GM18907 (cell line): ENCODE results near the gene SLC25A25.
"Not testable (repeated sequence)": the region's sequence is repeated elsewhere in the genome, so short reads cannot be mapped to it uniquely, and the experiment has no call there.

Source experiments
- ATAC-seq: cut with Tn5 transposase; IDR thresholded peaks from one replicate; pipeline ENCODE4 v1.9.1; 2021; ENCODE audit warnings: mild to moderate bottlenecking, moderate library complexity; ENCODE audit not compliant: unreplicated experiment

Gene SLC25A25

DNA sequence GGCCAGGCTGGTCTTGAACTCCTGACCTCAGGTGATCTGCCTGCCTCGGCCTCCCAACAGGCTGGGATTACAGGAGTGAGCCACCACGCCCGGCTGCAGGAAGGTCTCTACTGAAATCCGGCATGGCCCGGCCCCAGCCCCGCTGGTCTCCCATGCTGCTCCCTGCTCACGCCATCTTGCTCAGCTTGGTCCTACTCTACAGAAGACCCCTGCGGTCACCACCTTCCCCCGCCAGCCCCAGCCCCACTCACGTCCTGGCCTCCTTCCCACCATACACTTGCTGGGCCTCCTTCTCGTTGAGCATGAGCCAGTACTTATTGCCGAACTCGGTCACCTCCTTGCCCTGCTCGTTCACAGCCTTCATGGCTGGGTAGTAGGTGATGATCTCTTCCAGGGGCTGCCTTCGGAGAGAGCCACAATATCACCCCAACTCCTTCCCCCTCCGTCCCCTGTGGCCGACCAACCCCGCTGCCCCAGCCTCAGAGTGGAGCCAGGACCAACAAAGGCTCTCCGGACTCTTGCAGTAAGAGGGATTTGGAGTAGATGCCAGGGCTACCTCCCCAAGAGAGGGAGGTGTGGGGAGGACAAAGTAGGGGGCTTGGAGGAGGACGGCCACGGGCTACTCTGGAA lies 55.5 kb downstream of the SLC25A25 start:
- ATAC-seq, result no peak

DNA sequence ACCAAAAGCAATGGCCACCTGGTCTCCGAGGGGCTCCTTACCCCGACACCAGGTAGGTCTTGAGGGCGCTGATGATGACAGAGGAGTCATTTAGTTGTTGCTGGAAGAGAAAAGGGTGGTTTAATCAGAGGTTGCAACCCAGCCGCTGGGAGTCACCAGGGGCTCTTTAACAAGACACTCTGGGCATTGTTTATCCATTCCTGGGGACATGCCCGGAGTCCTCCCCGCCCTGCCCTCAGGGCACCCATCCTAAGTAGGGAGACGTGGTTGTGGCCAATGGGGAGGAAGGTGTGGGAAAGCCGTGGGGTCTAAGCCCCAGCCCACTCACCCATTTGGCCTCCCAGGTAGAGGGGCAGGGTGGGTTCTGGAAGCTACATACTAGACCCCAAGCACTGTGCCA lies 56.4 kb downstream of the SLC25A25 start:
- ATAC-seq, result no peak

DNA sequence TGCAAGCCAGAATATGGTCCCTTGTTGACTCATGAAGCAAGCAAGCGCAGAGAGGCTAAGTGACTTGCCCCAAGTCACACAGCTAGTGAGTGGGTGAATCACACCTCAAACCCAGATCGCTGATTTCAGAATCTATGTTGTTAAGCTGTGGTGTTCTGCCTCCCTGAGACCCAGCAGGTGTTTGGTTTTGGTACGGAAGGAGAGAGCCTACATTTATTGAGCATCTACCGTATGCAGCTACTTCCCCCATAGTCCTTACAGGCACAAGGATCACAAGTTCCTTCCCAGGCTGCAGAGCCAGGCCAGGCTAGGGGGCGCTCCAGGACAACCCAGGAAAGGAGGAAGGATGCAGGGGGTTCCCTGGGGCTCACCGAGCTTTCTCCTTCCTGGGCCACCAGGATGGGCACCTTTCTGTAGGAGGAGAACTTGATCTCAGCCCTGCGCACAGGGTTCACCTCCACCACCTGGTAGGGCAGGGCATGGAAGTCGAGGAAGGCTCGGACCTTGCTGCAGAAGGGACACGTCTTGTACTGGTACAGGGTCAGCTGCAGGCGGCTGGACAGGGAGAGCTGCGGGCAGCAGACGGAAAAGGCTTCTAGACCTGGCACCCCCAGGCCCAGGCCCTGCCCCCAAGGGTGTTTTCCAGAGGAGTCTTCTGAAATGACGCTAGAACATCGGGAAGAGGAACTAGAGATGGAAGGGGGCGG lies 57.0 kb downstream of the SLC25A25 start:
- no peak for ATAC-seq

DNA sequence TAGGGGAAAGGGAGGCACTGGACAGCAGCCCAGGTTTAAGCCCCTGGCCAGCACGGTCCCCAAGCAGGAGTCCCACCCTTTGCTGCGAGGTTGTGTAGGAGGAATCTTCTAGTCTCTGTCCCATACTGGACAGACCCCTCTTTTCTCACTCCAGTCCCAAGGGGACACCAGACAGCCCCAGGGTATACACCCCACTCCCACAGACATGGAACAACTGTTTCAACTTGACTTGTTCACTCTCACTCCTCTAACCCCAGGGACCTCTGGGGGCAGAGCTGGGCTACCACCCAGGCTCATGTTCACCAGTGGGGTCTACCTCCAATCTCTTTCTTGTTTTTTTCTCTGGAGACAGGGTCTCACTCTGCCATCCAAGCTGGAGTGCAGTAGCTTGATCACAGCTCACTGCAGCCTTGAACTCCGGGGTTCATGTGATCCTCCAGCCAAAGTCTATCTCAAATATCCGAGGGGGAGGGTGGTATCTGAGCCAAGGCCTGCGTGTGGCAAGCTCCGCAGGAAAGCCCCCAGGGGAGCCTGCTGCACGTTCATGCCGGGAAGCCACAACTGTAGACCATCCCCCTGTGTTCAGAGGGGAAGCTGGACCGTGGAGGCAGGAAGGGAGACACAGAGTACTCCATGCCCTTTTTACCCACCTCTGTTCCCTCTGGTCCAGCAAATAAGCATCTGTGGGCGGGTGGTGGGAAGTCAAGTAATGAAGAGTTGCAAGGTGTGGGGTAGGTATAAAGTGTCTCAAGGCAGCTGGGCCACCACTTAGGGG lies 57.7 kb downstream of the SLC25A25 start:
- no peak for ATAC-seq

DNA sequence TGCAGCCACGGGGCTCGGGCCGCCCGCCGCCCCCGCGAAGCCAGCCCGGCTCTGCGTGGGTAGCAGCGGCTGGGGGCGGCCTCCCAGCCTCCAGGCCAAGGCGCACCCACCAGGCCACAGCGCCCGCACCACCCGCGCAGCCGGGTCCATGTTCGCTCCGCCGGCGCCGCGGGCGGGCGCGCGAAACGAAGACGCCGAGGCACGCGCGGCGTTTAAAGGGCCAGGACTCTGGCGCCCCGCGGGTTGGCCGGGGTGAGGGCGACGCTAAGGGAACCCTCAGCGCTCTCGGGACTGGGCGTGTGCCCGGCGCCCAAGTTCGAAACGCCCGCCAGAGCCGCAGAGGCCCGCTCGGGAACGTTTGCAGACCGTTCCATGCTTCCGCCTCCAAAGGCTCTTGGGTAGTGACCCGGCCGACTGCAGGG lies 59.5 kb downstream of the SLC25A25 start, which contains the start of gene PTGES2:
Gene PTGES2, minus strand, starts transcription at position 162 of the 422 bp plus-strand sequence. Its CDS starts 12 bp downstream, at position 150.
- peak; percentile 60 for ATAC-seq

DNA sequence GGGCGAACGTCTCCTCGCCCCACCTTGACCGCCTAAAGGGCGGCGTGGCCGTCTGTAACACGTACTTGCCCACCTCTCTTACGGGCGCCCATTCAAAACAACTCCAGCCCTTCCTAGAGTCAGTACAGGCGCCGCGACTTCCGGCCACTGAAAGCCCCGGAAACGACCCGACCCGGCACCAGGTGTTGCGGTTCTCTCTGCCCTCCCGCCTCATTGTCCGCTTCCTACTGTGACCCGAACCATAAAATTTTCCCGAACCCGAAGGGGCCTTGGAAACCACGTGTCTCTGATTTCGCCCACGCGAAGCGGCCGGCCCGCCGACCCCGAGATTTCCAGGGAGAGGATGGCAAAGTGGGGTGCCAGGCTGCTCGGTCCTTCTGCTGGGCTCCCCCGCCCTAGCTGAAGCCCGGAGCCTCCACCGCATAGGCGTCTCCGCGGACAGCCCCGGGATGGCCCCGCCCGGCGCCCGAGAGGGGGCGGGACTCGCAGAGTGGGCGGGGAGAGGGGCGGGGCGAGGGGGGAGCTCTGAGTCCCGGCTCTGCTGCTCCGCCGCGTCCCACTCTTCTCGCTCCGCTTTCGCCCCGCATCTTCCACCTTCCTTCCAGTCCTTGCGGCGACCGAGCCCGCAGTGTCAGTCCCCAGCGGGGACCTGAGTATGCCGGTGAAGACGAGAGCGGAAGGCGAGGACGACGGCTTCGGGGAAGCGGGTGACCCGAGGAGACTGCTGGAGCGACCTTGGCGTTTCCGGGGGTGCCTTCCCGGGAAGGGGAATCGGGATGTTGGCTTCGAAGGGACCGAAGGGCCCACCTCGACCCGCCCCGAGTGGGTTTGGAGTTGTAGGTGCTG lies 60.2 kb downstream of the SLC25A25 start:
- ATAC-seq, result peak; percentile 69

DNA sequence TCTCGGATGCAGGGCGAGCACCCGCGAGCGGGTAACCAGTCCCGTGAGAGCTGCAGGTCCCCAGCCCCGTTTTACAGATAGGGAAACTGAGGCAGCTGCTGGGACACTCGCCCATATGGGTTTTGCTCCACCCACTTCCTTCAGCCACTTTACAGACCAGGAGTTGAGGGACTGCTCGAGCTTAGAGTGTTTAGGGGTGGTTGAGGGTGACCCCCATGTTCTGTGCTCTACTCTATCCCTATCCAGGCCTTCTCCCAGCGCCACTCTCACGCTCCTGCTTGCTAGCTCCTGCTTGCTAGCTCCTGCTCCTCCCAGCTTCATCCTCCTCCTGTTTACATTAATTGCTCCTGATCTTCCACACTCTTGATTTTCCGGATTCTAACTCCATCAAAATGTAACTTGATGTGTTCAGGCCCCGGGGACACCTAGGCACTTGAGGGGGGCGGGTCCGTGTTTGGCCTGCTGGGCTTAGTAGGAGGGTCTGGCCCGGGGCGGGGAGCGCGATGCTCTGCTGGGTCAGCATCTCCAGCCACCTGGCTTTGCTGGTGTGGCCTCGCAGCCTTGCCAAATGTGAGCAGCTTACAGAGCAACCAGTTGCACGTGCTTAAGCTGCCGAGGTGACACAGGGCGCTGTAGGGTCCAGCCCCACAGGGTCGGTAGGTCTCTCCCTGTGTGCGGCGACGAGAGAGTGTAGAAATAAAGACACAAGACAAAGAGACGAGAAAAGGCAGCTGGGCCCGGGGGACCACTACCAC lies 61.0 kb downstream of the SLC25A25 start:
- no peak for ATAC-seq

DNA sequence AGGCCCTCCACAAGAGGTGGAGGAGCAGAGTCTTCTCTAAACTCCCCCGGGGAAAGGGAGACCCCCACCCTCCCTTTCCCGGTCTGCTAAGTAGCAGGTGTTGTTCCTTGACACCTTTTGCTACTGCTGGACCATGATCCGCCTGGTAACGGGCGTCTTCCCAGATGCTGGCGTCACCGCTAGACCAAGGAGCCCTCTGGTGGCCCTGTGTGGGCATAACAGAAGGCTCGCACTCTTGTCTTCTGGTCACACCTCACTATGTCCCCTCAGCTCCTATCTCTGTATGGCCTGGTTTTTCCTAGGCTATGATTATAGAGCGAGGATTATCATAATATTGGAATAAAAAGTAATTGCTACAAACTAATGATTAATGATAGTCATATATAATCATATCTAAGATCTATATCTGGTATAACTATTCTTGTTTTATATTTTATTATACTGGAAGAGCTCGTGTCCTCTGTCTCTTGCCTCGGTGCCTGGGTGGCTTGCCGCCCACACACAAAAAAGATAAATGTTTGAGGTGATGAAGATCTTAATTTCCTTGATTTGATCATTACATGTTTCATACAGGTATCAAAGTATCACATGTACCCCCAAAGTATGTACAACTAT lies 62.1 kb downstream of the SLC25A25 start:
- ATAC-seq, result not testable (repeated sequence)

DNA sequence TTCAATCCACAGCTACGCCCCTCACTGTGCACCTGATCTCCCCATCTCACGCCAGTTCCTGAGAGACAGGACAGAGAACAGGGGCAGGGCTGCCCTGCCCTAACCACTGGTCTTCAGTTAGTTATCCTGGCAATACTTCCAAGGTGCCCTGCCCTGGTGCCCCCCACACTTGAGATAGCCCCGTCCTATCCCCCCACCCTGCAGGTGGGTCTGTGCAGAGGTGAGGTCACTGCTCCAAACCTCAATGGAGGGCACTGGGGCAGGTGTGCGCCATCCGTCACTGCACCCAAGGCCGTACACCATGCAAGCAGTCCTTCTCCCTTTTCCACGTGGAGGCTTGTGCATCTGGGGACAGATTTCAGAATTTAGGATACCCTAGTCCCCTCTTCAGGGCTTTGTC lies 62.6 kb downstream of the SLC25A25 start:
- ATAC-seq, result not testable (repeated sequence)

DNA sequence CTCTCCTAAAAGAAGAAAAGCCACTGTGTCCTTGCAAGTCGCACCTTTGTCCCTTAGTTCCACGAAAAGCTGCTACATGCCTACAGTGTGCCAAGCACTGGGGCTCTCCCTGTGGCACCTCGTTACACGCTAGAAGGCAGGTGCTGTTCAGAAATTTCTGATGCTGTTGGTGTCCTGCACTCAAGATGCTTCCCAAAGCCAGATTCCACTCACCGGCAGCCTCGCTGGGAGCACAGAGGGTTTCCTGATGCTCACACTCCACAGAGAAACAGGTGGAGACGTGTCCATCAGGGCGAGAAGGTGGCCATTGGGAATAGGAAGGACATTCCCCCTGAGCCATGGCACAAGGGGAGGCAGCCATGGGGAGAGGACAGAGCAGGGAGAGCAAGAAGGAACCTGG lies 63.3 kb downstream of the SLC25A25 start:
- ATAC-seq, result not testable (repeated sequence)

DNA sequence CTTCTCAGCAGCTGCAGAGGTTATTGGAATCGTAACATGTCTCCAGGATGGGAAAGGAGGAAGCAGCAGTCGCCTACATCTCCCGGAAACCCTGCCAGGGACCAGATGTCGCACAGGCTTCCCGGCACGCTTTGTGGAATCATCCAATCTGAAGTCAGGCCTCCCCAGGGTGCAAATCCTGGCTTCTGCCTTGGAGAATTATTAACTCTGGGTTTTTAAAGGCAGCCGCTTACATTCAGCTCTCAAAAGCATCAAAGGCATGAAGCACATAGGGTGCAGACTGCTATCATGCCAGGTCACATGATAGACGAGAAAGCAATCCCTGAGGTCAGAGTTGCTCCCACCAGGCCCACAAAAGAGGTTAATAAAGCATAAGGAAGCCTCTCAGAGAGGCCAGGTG lies 64.1 kb downstream of the SLC25A25 start:
- ATAC-seq, result not testable (repeated sequence)

DNA sequence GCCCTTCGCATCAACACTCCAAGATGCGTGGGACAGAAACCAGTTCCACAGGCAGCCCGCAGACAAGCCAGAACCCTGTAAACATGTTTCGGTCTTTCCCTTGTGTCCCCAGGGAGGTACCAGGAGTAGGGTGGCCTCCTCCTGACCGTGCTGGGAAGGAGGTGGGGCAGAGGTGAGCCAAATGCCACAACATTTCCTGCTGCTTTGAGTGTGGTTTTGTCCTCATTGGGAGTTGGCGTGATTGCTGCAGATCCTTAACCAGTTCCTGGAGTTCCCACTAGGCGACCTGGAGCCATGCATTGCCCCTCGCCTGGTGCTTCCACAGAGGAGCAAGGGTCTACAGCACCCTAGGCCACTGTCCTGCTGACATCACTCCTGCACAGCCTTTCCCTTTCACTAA lies 67.5 kb downstream of the SLC25A25 start:
- ATAC-seq, result not testable (repeated sequence)

DNA sequence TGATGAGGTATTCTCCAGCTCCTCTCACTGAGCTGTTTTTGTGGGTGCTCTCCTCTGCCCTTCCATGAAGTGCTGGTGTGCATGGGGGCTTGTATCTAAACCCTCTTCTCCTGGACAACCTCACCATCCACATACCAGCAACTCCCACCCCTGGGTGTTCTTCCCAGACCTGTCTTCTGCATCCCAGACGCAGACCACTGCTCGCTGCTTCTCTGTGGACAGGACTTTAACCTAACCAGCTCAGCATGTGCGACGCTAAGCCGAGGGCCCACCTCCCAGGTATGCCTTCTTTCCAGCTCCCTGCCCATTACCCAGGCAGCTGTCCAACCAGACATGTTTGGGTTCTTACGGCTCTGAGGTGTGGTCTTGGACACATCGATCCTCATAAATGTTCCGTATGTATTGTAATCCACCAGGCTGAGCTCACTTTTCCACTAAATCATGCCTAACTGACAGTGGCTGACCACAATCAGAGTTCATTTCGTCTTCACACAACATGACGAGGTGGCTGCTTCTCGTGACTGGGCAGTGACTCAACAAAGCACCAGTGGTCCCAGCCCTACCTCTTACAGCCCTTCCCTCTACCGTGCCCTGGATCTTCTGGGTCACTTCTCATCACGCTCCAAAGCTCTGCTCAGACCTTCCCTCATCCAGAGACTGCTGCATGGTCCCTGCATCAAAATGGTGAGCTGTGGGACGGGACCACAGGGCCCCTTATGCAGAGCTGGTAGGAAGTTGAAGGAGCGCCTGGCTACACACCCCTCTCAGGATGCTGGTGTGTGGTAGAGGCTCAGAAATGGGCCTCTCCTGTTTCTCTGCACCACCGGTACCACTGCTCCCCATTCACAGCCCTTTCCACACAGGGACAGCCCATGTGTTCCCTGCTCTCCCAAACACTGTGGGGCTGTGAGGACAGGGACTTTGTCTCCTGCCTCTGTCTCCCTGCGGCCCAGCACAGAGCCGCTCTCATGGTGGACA lies 69.1 kb downstream of the SLC25A25 start:
- ATAC-seq, result no peak

DNA sequence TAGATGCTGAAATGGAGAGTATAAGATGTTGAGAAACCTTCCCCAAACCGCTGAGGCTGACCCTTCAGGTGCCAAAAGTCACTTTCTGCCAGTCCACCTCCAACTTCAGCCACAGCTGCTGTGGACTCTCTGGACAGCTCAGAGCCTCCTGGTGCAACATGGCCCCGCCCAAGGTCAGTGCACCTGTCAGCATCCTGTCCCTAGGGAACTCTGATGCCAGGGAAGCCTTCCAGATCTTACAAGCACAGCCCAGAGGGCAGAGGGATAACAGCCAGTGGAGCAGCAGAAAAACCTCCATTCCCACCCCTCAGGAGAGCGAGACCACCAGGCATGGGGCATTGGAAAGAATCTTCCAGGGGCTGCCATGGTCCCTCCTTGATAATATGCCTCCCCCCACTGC lies 70.0 kb downstream of the SLC25A25 start:
- no peak for ATAC-seq

DNA sequence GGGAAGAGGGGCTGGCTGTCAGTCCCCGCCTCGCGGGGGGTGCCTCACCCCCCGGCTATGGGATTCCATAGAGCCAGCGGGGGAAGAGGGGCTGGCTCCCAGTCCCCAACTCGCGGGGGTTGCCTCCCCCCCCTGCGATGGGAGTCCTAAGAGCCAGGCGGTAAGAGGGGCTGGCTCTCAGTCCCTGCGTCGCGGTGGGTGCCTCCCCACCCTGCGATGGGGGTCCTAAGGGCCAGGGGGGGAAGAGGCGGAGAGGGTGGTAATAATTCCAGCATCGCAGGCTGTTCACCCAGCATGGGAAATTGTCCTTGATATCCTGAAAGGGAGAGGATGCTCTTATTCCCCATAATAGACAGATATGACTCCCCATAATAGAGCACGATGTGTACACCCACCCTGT lies 71.6 kb downstream of the SLC25A25 start:
- ATAC-seq, result no peak

DNA sequence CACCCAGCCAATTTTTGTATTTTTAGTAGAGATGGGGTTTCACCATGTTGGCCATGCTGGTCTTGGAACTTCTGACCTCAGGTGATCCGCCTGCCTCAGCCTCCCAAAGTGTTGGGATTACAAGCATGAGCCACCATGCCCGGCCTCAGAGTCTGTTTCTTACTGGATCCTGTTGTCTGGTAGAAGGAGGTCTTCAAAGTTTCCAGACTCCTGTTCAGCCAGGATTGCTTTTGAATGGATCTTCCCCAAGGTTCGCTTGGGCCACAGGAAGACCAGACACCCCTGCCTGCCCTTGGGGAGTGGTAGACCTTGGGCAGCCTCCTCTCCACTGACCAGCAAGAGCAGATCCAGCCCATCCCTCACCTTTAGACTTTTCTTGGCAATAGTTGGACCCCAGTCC lies 73.6 kb downstream of the SLC25A25 start:
- no peak for ATAC-seq

DNA sequence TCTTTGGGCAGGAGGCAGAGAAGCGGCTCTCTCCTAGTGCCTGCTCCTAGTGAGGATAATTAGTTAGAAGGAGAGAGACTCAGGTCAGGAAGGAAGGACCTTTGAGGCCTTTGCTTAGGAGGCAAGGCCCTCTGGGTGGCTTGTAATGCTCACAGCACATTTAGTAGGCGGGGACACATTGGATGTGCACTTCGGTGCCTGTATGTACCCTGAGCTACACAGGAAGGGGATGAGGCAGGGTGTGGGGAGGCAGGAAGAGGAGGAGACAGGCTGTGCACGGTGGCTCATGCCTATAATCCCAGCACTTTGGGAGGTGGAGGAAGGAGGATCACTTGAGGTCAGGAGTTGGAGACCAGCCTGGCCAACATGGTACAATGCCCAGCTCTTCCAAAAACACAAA lies 74.0 kb downstream of the SLC25A25 start:
- ATAC-seq, result no peak

DNA sequence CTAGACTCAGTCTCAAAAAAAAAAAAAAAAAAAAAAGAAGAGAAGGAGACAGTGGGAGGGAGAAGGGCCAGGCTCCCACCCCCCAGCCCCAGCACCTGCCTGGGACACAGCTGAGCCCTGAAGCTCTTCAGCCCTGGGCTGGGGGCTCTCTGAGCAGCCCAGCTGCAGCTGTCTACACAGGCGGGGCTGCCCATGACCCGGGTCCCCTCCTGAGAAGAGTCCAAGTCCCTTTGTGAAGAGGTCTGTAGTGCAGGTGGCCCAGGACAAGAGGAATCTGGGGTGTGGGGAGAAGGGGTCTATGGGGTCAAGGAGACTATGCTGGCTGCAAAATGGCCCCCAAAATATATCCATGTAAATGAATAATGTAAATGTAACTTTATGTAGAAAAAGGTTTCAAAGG lies 74.6 kb downstream of the SLC25A25 start:
- ATAC-seq, result no peak
